GM04503 (cell line): ENCODE measurements around the gene ATF6.
"Not testable (repeated sequence)": the region's sequence is repeated elsewhere in the genome, so short reads cannot be mapped to it uniquely, and the experiment has no call there.

Source experiments
- DNase-seq: peaks from one replicate; pipeline ENCODE4 v3.0.0-alpha.2; 2012; ENCODE audit warnings: low read depth

The ATF6 gene

GRCh38 chr1:161781995-161782394 is 15.9 kb downstream of the ATF6 start:
- no peak for DNase-seq

GRCh38 chr1:161782886-161783285 is 16.8 kb downstream of the ATF6 start:
- DNase-seq, result no peak

- no peak for DNase-seq
Observed at GRCh38 chr1:161784968-161785367, 18.8 kb downstream of the ATF6 start.

GRCh38 chr1:161787355-161787754 is 21.2 kb downstream of the ATF6 start:
- no peak for DNase-seq

- no peak for DNase-seq
Observed at GRCh38 chr1:161790587-161791317, 24.6 kb downstream of the ATF6 start.

- DNase-seq, result no peak
Observed at GRCh38 chr1:161791904-161792655, 26.0 kb downstream of the ATF6 start.

- peak; percentile 42 for DNase-seq
Observed at GRCh38 chr1:161792740-161793139, 26.6 kb downstream of the ATF6 start.

GRCh38 chr1:161799792-161800191 is 33.7 kb downstream of the ATF6 start:
- no peak for DNase-seq

GRCh38 chr1:161801955-161802354 is 35.8 kb downstream of the ATF6 start:
- DNase-seq, result no peak

- no peak for DNase-seq
Observed at GRCh38 chr1:161803181-161803580, 37.1 kb downstream of the ATF6 start.

- no peak for DNase-seq
Observed at GRCh38 chr1:161805399-161806197, 39.5 kb downstream of the ATF6 start.

- not testable (repeated sequence) for DNase-seq
Observed at GRCh38 chr1:161809202-161809601, 43.1 kb downstream of the ATF6 start.

GRCh38 chr1:161809656-161810055 is 43.5 kb downstream of the ATF6 start:
- DNase-seq, result not testable (repeated sequence)

- DNase-seq, result no peak
Observed at GRCh38 chr1:161810780-161811179, 44.7 kb downstream of the ATF6 start.

GRCh38 chr1:161816201-161816600 is 50.1 kb downstream of the ATF6 start:
- peak; percentile 37 for DNase-seq

GRCh38 chr1:161817176-161817730 is 51.1 kb downstream of the ATF6 start:
- DNase-seq, result no peak

- no peak for DNase-seq
Observed at GRCh38 chr1:161820914-161821313, 54.8 kb downstream of the ATF6 start.

GRCh38 chr1:161824618-161825017 is 58.5 kb downstream of the ATF6 start:
- DNase-seq, result no peak

GRCh38 chr1:161825831-161826230 is 59.7 kb downstream of the ATF6 start:
- DNase-seq, result no peak

GRCh38 chr1:161826478-161826877 is 60.4 kb downstream of the ATF6 start:
- no peak for DNase-seq

- DNase-seq, result no peak
Observed at GRCh38 chr1:161827786-161828185, 61.7 kb downstream of the ATF6 start.

GRCh38 chr1:161832299-161832907 is 66.3 kb downstream of the ATF6 start:
- not testable (repeated sequence) for DNase-seq
